Nephron progenitor cell (in vitro differentiated cells): Measurements from ENCODE around the gene POU5F2.
A peak's percentile ranks its signal among the peaks of the same experiment; 100 is the strongest.

Source experiments
- DNase-seq: peaks from one replicate; pipeline ENCODE4 v3.0.0; 2021
- H3K27ac Mint-ChIP-seq: 2 replicates; pipeline ENCODE4 v1.8.0; 2021; ENCODE audit warnings: mild to moderate bottlenecking, moderate library complexity, mixed read lengths
- H3K27me3 Mint-ChIP-seq: 2 replicates; pipeline ENCODE4 v1.8.0; 2021; ENCODE audit warnings: mild to moderate bottlenecking, low read depth, mixed read lengths; ENCODE audit not compliant: poor library complexity
- H3K36me3 Mint-ChIP-seq: 2 replicates; pipeline ENCODE4 v1.8.0; 2021; ENCODE audit warnings: low read depth, mixed read lengths
- H3K4me1 Mint-ChIP-seq: 2 replicates; pipeline ENCODE4 v1.8.0; 2021; ENCODE audit warnings: mixed read lengths
- H3K4me3 Mint-ChIP-seq: 2 replicates; pipeline ENCODE4 v1.8.0; 2021; ENCODE audit warnings: mild to moderate bottlenecking, moderate library complexity, mixed read lengths
- H3K9me3 Mint-ChIP-seq: 2 replicates; pipeline ENCODE4 v1.8.0; 2021; ENCODE audit warnings: mild to moderate bottlenecking, moderate library complexity, mixed read lengths
- TF ChIP-seq, protein P1 (sequence below): fragments of 200-600 bp; sonication (generic); IDR thresholded peaks from 2 replicates; pipeline ENCODE4 v1.5.0; 2021; ENCODE audit warnings: antibody characterized with exemption

POU5F2 gene

DNA sequence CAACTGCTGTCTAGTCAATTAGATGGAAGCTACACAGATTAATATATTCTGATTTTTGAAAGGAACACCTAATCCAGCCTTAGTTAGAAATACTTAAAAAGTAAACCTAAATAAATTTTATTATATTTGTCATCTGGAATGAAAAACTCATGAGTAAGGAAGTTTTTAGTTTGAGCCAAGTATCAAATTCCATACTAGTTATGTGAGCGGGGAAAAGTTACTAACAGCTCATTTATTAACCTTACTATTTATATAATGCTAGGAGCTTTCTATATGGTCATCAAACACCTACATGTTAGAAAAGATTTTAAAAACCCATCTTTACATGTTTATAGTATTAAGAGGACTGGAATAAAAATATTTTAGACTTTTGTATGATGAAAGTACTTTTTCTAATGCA is 41.6 kb upstream of the POU5F2 start:
- Mint-ChIP-seq H3K4me1 (peaks cover 3% of the 10 kb centered on the region), H3K27ac (no peak overlapping the region), H3K4me3 (no peak overlapping the region), H3K9me3 (no peaks in the 10 kb centered on the region), H3K27me3 (no peaks in the 10 kb centered on the region), H3K36me3 (peaks cover 13% of the 10 kb centered on the region)
- TF ChIP-seq, protein P1, sequence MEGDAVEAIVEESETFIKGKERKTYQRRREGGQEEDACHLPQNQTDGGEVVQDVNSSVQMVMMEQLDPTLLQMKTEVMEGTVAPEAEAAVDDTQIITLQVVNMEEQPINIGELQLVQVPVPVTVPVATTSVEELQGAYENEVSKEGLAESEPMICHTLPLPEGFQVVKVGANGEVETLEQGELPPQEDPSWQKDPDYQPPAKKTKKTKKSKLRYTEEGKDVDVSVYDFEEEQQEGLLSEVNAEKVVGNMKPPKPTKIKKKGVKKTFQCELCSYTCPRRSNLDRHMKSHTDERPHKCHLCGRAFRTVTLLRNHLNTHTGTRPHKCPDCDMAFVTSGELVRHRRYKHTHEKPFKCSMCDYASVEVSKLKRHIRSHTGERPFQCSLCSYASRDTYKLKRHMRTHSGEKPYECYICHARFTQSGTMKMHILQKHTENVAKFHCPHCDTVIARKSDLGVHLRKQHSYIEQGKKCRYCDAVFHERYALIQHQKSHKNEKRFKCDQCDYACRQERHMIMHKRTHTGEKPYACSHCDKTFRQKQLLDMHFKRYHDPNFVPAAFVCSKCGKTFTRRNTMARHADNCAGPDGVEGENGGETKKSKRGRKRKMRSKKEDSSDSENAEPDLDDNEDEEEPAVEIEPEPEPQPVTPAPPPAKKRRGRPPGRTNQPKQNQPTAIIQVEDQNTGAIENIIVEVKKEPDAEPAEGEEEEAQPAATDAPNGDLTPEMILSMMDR = no peak
- DNase-seq = no peak

DNA sequence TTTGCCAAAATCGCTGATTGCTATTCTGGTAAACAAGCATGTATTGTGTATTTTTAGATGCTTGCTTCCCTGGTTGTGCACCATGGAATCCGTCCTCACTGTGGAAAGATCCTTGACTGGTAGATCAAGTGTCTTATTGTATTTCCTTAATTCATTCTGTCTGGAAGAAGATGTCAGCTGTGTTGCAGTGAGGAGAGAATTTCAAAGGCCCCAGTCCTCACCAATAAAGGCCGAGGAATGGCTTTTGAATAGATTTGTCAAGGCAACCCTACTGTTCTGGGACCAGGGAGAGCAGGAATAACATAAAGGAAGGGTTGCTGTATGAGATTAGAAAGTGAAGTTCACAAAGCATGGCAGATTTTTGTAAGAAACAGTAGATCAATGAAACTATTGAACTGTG is 36.2 kb upstream of the POU5F2 start:
- no peaks in the 10 kb centered on the region for H3K27me3 Mint-ChIP-seq
- no peak for DNase-seq
- H3K9me3 Mint-ChIP-seq = peaks cover 1% of the 10 kb centered on the region
- no peak overlapping the region for H3K27ac Mint-ChIP-seq
- no peak overlapping the region for H3K4me3 Mint-ChIP-seq
- TF ChIP-seq, protein P1 = no peak
- peaks cover 6% of the 10 kb centered on the region for H3K4me1 Mint-ChIP-seq
- H3K36me3 Mint-ChIP-seq = peaks cover 31% of the 10 kb centered on the region

DNA sequence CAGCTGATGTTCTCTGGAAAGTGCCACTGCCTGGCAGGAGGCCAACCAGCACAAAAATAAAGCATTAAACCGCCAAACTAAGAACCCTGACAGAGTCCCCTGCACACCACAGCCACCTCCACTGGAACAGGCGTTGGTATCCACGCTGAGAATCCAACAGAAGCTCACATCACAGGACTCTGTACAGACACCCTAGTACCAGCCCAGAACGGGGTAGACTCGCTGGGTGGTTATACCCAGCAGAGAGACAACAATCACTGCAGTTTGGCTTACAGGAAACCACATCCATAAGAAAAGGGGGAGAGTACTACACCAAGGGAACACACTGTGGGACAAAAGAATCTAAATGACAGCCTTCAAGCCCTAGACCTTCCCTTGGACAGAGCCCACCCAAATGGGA is 15.0 kb upstream of the POU5F2 start:
- peaks cover 47% of the 10 kb centered on the region for H3K9me3 Mint-ChIP-seq
- peaks cover 21% of the 10 kb centered on the region for H3K4me1 Mint-ChIP-seq
- H3K27ac Mint-ChIP-seq = peak overlapping the region; percentile 62
- H3K4me3 Mint-ChIP-seq = no peak overlapping the region
- TF ChIP-seq, protein P1 = no peak
- H3K27me3 Mint-ChIP-seq = peaks cover 9% of the 10 kb centered on the region
- DNase-seq = no peak
- peaks cover 48% of the 10 kb centered on the region for H3K36me3 Mint-ChIP-seq

DNA sequence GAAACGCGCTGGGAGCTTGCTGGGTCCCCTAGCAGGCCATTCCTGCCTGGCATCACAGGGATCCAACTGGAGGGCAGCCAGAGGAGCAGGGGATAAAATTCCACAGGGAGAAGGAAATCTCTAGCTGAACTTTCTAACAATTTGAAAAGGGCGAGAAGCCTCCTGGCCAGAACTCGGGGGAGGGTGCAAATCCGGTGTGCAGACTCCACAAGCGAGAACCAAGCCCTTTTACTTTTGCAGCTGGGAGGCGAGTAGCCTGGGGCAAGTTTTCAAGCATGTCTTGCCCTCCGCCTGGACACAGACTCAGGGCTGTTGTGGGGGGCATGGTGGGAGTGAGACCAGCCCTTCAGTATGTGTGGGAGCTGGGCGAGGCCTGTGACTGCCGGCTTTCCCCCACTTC is 14.3 kb upstream of the POU5F2 start:
- Mint-ChIP-seq H3K27me3 (peaks cover 9% of the 10 kb centered on the region), H3K27ac (peak overlapping the region; percentile 69), H3K9me3 (peaks cover 41% of the 10 kb centered on the region), H3K4me1 (peaks cover 21% of the 10 kb centered on the region), H3K4me3 (no peak overlapping the region), H3K36me3 (peaks cover 44% of the 10 kb centered on the region)
- TF ChIP-seq, protein P1 = no peak
- DNase-seq = no peak

DNA sequence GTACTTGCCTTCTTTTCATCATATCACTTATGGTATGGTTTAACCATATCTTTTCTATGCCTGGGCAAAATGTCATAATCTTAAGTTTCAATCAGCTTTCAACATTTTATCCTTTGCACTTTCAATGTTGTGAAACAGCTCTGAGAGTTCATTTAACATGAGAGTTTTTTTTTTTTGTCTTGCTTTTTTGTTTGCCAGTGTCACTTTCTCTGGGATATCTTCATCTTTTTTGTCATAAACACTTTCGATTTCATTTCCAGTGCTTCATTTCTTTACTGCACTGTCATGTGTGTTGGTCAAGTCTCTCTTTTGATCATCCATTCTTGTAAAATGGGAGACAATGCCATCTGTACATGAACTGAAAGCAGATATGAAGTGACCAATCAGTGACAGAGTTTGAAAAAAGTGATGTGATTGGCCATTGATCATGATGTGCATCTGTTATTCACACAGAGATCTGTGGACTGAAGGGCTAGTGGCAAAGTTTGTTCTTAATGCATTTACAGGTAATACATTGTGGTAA is 7.5 kb upstream of the POU5F2 start:
- no peak overlapping the region for H3K4me3 Mint-ChIP-seq
- H3K36me3 Mint-ChIP-seq = peaks cover 5% of the 10 kb centered on the region
- H3K4me1 Mint-ChIP-seq = peaks cover 9% of the 10 kb centered on the region
- peaks cover 4% of the 10 kb centered on the region for H3K27me3 Mint-ChIP-seq
- H3K27ac Mint-ChIP-seq = no peak overlapping the region
- no peaks in the 10 kb centered on the region for H3K9me3 Mint-ChIP-seq
- no peak for DNase-seq
- TF ChIP-seq, protein P1 = no peak

DNA sequence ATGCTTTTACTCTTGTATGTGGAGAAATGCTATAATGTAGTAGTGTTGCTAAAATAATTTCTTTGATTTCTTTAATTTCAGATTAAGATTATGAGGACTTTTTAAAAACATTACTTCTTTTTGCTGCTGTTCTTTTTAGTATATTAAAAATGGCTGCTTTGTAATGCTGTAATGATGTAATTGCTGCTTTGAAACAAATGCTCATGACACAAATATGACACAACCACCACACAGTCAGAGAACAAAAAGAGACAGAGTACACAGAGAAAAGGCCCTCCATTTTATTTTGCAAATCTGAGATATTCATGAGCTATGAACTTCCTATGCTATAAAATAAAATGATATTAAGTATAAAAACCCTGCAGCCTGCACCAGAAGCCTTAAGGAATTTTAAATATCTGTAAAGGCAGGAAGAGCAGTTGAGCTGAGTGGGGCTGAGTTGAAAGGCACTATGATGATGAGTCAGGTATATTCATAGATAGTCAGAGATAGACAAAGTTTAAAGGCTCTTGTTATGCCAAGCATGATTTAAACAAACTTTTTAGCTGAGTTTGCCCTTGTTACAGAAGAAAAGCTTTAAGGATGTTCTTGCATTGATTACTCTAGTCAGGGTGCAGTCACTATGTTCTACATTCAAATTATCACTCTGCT is 5.1 kb upstream of the POU5F2 start:
- H3K27ac Mint-ChIP-seq = no peak overlapping the region
- TF ChIP-seq, protein P1 = no peak
- no peaks in the 10 kb centered on the region for H3K9me3 Mint-ChIP-seq
- no peaks in the 10 kb centered on the region for H3K27me3 Mint-ChIP-seq
- H3K4me3 Mint-ChIP-seq = no peak overlapping the region
- no peak for DNase-seq
- H3K4me1 Mint-ChIP-seq = peaks cover 2% of the 10 kb centered on the region
- H3K36me3 Mint-ChIP-seq = peaks cover 9% of the 10 kb centered on the region
